ENCODE data around the gene OR8K3. TPM values are rescaled to one million over a fixed set of nuclear protein-coding genes. Genes with fewer than 3 reads are reported as not detected.

OR8K3 gene
- total and polyA plus RNA-seq, 2 of the 4 experiments (the other 2 are of a cell fraction): not detected

DNA sequence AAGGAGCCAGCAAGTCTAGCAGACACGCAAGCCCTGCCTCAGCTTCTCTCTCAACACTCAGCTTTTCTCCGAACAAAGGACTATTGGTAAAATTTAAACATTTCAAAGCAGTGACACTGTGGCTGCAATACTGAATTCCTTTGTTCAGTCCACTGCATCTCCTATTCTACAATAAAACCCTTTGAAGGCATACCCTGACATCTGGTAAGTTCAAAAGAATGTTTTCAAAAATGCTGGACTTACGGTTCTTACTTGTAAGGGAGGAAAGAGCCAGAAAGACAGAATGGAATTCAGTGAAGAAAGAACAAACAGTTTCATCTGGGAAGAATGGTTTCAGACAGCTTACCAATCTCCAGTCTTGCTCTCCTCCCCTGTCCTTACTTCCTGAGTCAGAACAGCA, 18.2 kb downstream of the OR8K3 start:
- WGBS, 2 experiments (ENCODE audit: extremely low coverage in 2 of 2, insufficient read length in 1 of 2): 33% methylated on average over 1 of the region's 3 CpGs; no CpG with 5 or more reads in 1 of the 2 experiments
- intact Hi-C loops (cut with micrococcal nuclease): no loop called here
- Histone ChIP-seq H2BK20ac (ENCODE audit: low read depth, low read length) (no peak overlapping the region), H3K14ac (replicated peaks; ENCODE audit: low read depth, low read length) (no peak overlapping the region), H4K20me1 (ENCODE audit: insufficient read depth, low read length) (no peaks in the 10 kb centered on the region), H2AK9ac (replicated peaks; ENCODE audit: low read depth, low read length, poor library complexity) (no peak overlapping the region), H3K9me3 (ENCODE audit: control insufficient read depth, insufficient read depth, low read length) (peaks cover 19% of the 10 kb centered on the region), H3K9me1 (ENCODE audit: insufficient read depth, low read length) (no peaks in the 10 kb centered on the region), H2BK120ac (ENCODE audit: low read depth, low read length) (no peak overlapping the region), H3K4ac (ENCODE audit: low read depth, low read length) (no peak overlapping the region), H4K5ac (ENCODE audit: low read depth, low read length) (no peak overlapping the region), H3K4me2 (ENCODE audit: low read depth, low read length) (no peak overlapping the region), H3K79me1 (ENCODE audit: low read depth in 1 of 2, low read length in 2 of 2) (no peaks in the 10 kb centered on the region), H3K9ac (ENCODE audit: low read depth, low read length) (no peak overlapping the region), H2AFZ (replicated peaks; ENCODE audit: low read length, poor library complexity) (no peak overlapping the region), H2AK5ac (ENCODE audit: low read depth, low read length) (no peak overlapping the region), H3K4me1 (ENCODE audit: control insufficient read depth, insufficient read depth, low read length) (no peaks in the 10 kb centered on the region), H4K91ac (ENCODE audit: insufficient read depth, low read depth, low read length) (no peak overlapping the region), H2BK5ac (ENCODE audit: low read depth, low read length, poor library complexity, severe bottlenecking) (no peak overlapping the region), H4K8ac (ENCODE audit: low read depth in 2 of 2, low read length in 2 of 2) (no peak overlapping the region), H3K18ac (ENCODE audit: low read depth, low read length) (no peak overlapping the region), H3K23ac (ENCODE audit: low read depth, low read length) (no peak overlapping the region), H2BK15ac (ENCODE audit: low read depth, low read length) (no peak overlapping the region), H3K36me3 (ENCODE audit: control insufficient read depth, insufficient read depth, low read length) (no peaks in the 10 kb centered on the region), H3K4me3 (ENCODE audit: insufficient read depth, low read depth, low read length) (no peak overlapping the region), H3K27ac (ENCODE audit: insufficient read depth, low read length) (no peak overlapping the region), H3K56ac (ENCODE audit: extremely low read depth, insufficient read depth, low read length) (no peak overlapping the region), H3K27me3 (ENCODE audit: control insufficient read depth, insufficient read depth, low read length) (no peaks in the 10 kb centered on the region)
- dilution Hi-C loops (cut with HindIII; ENCODE audit: low sequenced_read_pairs, unreplicated experiment): no loop called here
- ChIA-PET POLR2A (ENCODE audit: unreplicated experiment) (no interaction called here), CTCF (no interaction called here)
- in situ Hi-C loops (cut with MboI; ENCODE audit: low sequenced_read_pairs): no loop called here
- BruUV-seq (replicated peaks): no TSS peak
- no peak for DNase-seq
- TF ChIP-seq CHD1 (IDR thresholded peaks at IDR 0.05; ENCODE audit: low read depth, low read length) (no peak), RCOR1 (IDR thresholded peaks at IDR 0.05; ENCODE audit: insufficient replicate concordance, low read length) (no peak), MAZ (IDR thresholded peaks at IDR 0.05; ENCODE audit: borderline replicate concordance, low read depth, low read length) (no peak), FOS (IDR thresholded peaks at IDR 0.05; ENCODE audit: low read depth, low read length) (no peak), RFX5 (IDR thresholded peaks at IDR 0.05; ENCODE audit: low read depth, low read length) (no peak), MXI1 (IDR thresholded peaks at IDR 0.05; ENCODE audit: borderline replicate concordance, low read depth, low read length) (no peak), MAFK (IDR thresholded peaks at IDR 0.05; ENCODE audit: low read depth, low read length) (no peak), NFE2L2 (IDR thresholded peaks at IDR 0.05; ENCODE audit: low read depth, low read length) (no peak), POLR2A (IDR thresholded peaks at IDR 0.05; ENCODE audit: low read depth, low read length) (no peak), SMC3 (IDR thresholded peaks at IDR 0.05; ENCODE audit: low read depth, low read length) (no peak), RAD21 (IDR thresholded peaks at IDR 0.05; ENCODE audit: low read length) (no peak), CEBPB (IDR thresholded peaks at IDR 0.05; ENCODE audit: low read depth, low read length) (no peak)
- TF ChIP-seq, protein P1, sequence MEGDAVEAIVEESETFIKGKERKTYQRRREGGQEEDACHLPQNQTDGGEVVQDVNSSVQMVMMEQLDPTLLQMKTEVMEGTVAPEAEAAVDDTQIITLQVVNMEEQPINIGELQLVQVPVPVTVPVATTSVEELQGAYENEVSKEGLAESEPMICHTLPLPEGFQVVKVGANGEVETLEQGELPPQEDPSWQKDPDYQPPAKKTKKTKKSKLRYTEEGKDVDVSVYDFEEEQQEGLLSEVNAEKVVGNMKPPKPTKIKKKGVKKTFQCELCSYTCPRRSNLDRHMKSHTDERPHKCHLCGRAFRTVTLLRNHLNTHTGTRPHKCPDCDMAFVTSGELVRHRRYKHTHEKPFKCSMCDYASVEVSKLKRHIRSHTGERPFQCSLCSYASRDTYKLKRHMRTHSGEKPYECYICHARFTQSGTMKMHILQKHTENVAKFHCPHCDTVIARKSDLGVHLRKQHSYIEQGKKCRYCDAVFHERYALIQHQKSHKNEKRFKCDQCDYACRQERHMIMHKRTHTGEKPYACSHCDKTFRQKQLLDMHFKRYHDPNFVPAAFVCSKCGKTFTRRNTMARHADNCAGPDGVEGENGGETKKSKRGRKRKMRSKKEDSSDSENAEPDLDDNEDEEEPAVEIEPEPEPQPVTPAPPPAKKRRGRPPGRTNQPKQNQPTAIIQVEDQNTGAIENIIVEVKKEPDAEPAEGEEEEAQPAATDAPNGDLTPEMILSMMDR (conservative IDR thresholded peaks at IDR 0.05; ENCODE audit: low read depth, low read length): no peak
- ATAC-seq (ENCODE audit: low read depth): no peak
